ENCODE results near the gene NEU4.

- TF ChIP-seq CTCF (IDR thresholded peaks at IDR 0.05; ENCODE audit: poor library complexity, severe bottlenecking) = no peak
- TF ChIP-seq POLR2AphosphoS5 (IDR thresholded peaks at IDR 0.05) = no peak
- TF ChIP-seq EP300 (conservative IDR thresholded peaks at IDR 0.05; ENCODE audit: poor library complexity, severe bottlenecking) = no peak
- no peak for TF ChIP-seq TAF1 (IDR thresholded peaks at IDR 0.05; ENCODE audit: low read depth)
- no peak for TF ChIP-seq EZH2 (IDR thresholded peaks at IDR 0.05; ENCODE audit: borderline replicate concordance, insufficient read depth, low read length, poor library complexity, severe bottlenecking)
- TF ChIP-seq RAD21 (conservative IDR thresholded peaks at IDR 0.05) = no peak
- no peak for TF ChIP-seq SMC3 (conservative IDR thresholded peaks at IDR 0.05; ENCODE audit: poor library complexity)
- TF ChIP-seq REST (IDR thresholded peaks at IDR 0.05; ENCODE audit: borderline replicate concordance) = no peak
These were observed 10.1 kb upstream of the NEU4 start for GRCh38 chr2:241798631-241799521.

Data from neural cell (in vitro differentiated cells).